ENCODE data around the gene EDNRA.

Gene EDNRA

GRCh38 chr4:147543034-147543433, 62.1 kb downstream of the EDNRA start:
- no peak for DNase-seq

- no peak for DNase-seq
These were observed 65.5 kb downstream of the EDNRA start for GRCh38 chr4:147546349-147546748.

- DNase-seq = no peak
These were observed 66.6 kb downstream of the EDNRA start for GRCh38 chr4:147547314-147548056.

- DNase-seq = no peak
These were observed 67.4 kb downstream of the EDNRA start for GRCh38 chr4:147548256-147548655.

GRCh38 chr4:147550626-147551246, 69.8 kb downstream of the EDNRA start:
- no peak for DNase-seq

GRCh38 chr4:147560625-147561024, 79.7 kb downstream of the EDNRA start:
- DNase-seq = no peak

- no peak for DNase-seq
These were observed 85.9 kb downstream of the EDNRA start for GRCh38 chr4:147566762-147567161.

- no peak for DNase-seq
These were observed 86.4 kb downstream of the EDNRA start for GRCh38 chr4:147567276-147567675.

GRCh38 chr4:147570616-147571015, 89.7 kb downstream of the EDNRA start:
- DNase-seq = no peak

- DNase-seq = no peak
These were observed 90.3 kb downstream of the EDNRA start for GRCh38 chr4:147571036-147571770.

GRCh38 chr4:147576084-147576483, 95.2 kb downstream of the EDNRA start:
- DNase-seq = no peak

- peak; percentile 79 to 87 for DNase-seq
These were observed 97.2 kb downstream of the EDNRA start for GRCh38 chr4:147578051-147578476.

- DNase-seq = no peak
These were observed 97.7 kb downstream of the EDNRA start for GRCh38 chr4:147578593-147578992.

GRCh38 chr4:147580396-147580795, 99.5 kb downstream of the EDNRA start:
- no peak for DNase-seq

- DNase-seq = no peak
These were observed 100.9 kb downstream of the EDNRA start for GRCh38 chr4:147581606-147582350.

GRCh38 chr4:147582386-147583060, 101.6 kb downstream of the EDNRA start:
- DNase-seq = no peak

- no peak for DNase-seq
These were observed 103.0 kb downstream of the EDNRA start for GRCh38 chr4:147583876-147584275.

GRCh38 chr4:147586032-147586431, 105.1 kb downstream of the EDNRA start:
- DNase-seq = no peak

GRCh38 chr4:147586637-147587036, 105.7 kb downstream of the EDNRA start:
- DNase-seq = no peak

- no peak for DNase-seq
These were observed 106.1 kb downstream of the EDNRA start for GRCh38 chr4:147587041-147587440.

- DNase-seq = no peak
These were observed 108.7 kb downstream of the EDNRA start for GRCh38 chr4:147589586-147589985.

- peak in 1 of 2 experiments; percentile 5 for DNase-seq
These were observed 109.5 kb downstream of the EDNRA start for GRCh38 chr4:147590249-147590920.
